RWPE1 (cell line): ENCODE data around the gene NSMF.

Experiments used
- CTCF ChIA-PET: fragments of 350-600 bp; sonication (Branson Sonifier 250); formaldehyde crosslinking; extraction: SDS; loops from one replicate; lab custom pipeline; 2021; lab: Yijun Ruan, JAX
- POLR2A ChIA-PET: fragments of 400-600 bp; formaldehyde crosslinking; extraction: SDS; loops from one replicate; lab custom pipeline; 2020; ENCODE audit warnings: antibody characterized with exemption; ENCODE audit not compliant: low non-redundant PET; lab: Yijun Ruan, JAX
- DNase-seq: peaks from one replicate; pipeline ENCODE4 v3.0.0; 2012; ENCODE audit warnings: low spot score
- H3K27ac ChIP-seq: fragments of 450-650 bp; 2 replicates; pipeline ENCODE4 v1.5.1; 2017
- TF ChIP-seq, protein P1 (sequence below): fragments of 450-650 bp; conservative IDR thresholded peaks from 2 replicates; pipeline ENCODE4 v1.5.1; 2017; ENCODE audit warnings: low read depth, mild to moderate bottlenecking

Gene NSMF

GRCh38 chr9:137493364-137494103 is 34.4 kb upstream of the NSMF start:
- DNase-seq, result no peak
- TF ChIP-seq, protein P1, sequence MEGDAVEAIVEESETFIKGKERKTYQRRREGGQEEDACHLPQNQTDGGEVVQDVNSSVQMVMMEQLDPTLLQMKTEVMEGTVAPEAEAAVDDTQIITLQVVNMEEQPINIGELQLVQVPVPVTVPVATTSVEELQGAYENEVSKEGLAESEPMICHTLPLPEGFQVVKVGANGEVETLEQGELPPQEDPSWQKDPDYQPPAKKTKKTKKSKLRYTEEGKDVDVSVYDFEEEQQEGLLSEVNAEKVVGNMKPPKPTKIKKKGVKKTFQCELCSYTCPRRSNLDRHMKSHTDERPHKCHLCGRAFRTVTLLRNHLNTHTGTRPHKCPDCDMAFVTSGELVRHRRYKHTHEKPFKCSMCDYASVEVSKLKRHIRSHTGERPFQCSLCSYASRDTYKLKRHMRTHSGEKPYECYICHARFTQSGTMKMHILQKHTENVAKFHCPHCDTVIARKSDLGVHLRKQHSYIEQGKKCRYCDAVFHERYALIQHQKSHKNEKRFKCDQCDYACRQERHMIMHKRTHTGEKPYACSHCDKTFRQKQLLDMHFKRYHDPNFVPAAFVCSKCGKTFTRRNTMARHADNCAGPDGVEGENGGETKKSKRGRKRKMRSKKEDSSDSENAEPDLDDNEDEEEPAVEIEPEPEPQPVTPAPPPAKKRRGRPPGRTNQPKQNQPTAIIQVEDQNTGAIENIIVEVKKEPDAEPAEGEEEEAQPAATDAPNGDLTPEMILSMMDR, result no peak
- POLR2A ChIA-PET, result interaction anchor here (0.8 kb wide), 1 partner anchor 31 kb away, joined by 3 read pairs; no protein-coding TSS in a partner anchor
- CTCF ChIA-PET, result no interaction called here
- H3K27ac ChIP-seq, result peak overlapping the region; percentile 33

DNA sequence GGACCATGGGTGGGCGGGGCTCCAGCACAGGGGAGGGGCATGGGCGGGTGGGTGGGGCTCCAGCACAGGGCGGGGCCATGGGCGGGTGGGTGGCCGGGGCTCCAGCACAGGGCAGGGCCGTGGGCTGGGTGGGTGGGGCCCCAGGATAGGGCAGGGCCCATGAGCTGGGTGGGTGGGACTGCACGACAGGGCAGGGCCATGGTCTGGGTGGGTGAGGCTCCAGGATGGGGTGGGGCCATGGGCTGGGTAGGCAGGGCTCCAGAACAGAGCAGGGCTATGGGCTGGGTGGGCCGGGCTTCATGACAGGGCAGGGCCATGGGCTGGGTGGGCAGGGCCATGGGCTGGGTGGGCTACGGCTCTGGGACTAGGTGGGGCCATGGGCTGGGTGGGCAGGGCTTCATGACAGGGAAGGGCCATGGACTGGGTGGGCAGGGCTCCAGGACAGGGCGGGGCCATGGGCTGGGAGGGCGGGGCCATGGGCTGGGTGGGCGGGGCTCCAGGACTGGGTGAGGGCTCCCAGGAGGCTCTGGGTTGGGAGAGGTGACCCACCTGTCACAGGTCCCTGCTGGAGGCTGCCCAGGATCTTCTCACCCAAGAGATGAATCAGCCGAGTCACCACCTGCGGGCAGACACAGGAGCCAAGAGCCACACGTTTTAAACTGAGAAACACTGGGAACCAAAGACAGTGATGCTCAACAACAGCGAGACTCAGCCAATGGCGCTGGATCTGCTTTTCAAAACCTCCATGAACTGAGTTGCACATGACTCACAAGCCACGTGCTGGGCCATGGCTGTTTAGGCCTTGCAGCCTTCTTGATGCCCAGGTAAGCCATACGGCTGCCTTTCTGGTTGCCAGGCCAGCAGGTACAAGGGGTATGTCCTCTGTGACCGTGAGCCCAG is 33.6 kb upstream of the NSMF start:
- ChIA-PET CTCF (interaction anchor here (0.9 kb wide), 1 partner anchor 17 kb away, joined by 3 read pairs; no protein-coding TSS in a partner anchor), POLR2A (interaction anchor here (0.6 kb wide), 1 partner anchor 33 kb away, joined by 4 read pairs; no protein-coding TSS in a partner anchor)

DNA sequence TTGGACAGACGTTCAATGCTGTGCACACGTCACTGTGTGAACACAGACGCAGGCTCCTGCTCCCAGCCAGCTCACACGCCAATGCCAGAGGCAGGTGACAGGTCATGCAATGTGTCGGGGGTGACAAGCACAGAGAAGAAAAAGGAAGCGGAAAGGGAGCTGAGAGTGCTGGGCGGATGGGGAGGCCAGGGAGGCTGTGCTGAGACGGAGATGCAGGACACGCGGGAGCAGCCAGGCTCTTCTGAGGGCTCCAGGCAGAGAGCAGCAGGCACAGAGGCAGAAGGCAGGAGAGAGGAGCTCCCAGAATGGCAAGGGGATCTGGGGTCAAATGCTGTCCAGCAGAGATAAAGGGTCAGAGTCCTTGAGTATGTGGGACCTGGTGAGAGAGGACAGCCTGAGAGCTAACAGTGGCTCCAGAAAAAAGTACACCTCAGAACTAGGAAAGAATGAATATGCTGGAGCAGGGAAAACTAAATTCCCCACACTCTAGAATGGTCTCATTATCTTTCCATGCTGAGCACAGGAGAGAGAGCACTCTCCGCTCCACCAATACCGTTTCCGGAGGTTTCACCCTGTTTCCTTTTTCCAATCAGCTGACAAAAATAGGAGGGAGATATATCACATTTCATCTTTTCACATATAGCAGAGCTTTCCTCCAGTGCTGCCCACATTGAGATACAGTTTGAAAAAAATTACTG is 32.8 kb upstream of the NSMF start:
- no peak overlapping the region for H3K27ac ChIP-seq
- ChIA-PET CTCF (interaction anchor here (0.9 kb wide), 1 partner anchor 18 kb away, joined by 3 read pairs; no protein-coding TSS in a partner anchor), POLR2A (interaction anchor here (0.6 kb wide), 1 partner anchor 32 kb away, joined by 4 read pairs; no protein-coding TSS in a partner anchor)
- TF ChIP-seq, protein P1, result no peak
- no peak for DNase-seq

More for the DNA sequence above, 33.6 kb upstream of the NSMF start:
- DNase-seq, result peak; percentile 78
- peak overlapping the region; percentile 33 for H3K27ac ChIP-seq
- TF ChIP-seq, protein P1, result no peak

- TF ChIP-seq, protein P1, result no peak
- CTCF ChIA-PET, result interaction anchor here (0.7 kb wide), 1 partner anchor 16 kb away, joined by 3 read pairs; no protein-coding TSS in a partner anchor
- POLR2A ChIA-PET, result no interaction called here
- H3K27ac ChIP-seq, result no peak overlapping the region
- no peak for DNase-seq
Observed at GRCh38 chr9:137490532-137491186, 31.5 kb upstream of the NSMF start.

DNA sequence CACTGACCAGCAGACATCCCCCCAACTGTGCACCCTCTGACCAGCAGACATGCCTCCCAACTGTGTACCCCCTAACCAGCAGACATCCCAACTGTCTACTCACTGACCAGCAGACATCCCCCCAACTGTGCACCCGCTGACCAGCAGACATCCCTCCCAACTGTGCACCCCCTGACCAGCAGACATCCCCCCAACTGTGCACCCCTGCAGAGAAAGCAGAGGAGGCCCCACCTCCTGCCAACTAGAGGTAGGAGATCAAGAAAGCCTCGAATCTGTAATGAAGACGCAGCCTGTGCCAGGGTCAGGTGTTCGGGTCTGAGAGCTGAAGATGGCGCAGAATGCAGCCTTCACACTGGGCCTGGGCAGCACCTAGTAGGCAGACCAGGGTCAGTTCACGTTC is 29.8 kb upstream of the NSMF start:
- CTCF ChIA-PET, result no interaction called here
- TF ChIP-seq, protein P1, result no peak
- no peak overlapping the region for H3K27ac ChIP-seq
- POLR2A ChIA-PET, result no interaction called here
- DNase-seq, result no peak
